NCI-H2107 treated with DMSO at 0.1 percent for 48 hours (cell line): ENCODE measurements around the gene SPP1.
"Not testable (repeated sequence)": the region's sequence is repeated elsewhere in the genome, so short reads cannot be mapped to it uniquely, and the experiment has no call there.

ENCODE experiments used
- DNase-seq: peaks from one replicate; lab custom pipeline; 2025; ENCODE audit not compliant: unreplicated experiment; lab: John Stamatoyannopoulos, UW

Gene SPP1

GRCh38 chr4:87975466-87975865 lies at the start of gene SPP1:
SPP1 (plus strand) TSS chr4:87975714; CDS start chr4:87976896, 1,182 bp downstream.
- DNase-seq = peak; percentile 53

GRCh38 chr4:87926554-87927098 lies 48.9 kb upstream of the SPP1 start:
- no peak for DNase-seq

- DNase-seq = no peak
Observed at GRCh38 chr4:87930629-87931028, 44.9 kb upstream of the SPP1 start.

GRCh38 chr4:87931932-87932331 lies 43.6 kb upstream of the SPP1 start:
- no peak for DNase-seq

GRCh38 chr4:87932718-87933141 lies 42.8 kb upstream of the SPP1 start:
- DNase-seq = no peak

- DNase-seq = no peak
Observed at GRCh38 chr4:87933337-87933736, 42.2 kb upstream of the SPP1 start.

- no peak for DNase-seq
Observed at GRCh38 chr4:87934157-87934704, 41.3 kb upstream of the SPP1 start.

GRCh38 chr4:87934973-87935372 lies 40.5 kb upstream of the SPP1 start:
- DNase-seq = no peak

GRCh38 chr4:87935954-87936353 lies 39.6 kb upstream of the SPP1 start:
- not testable (repeated sequence) for DNase-seq

- no peak for DNase-seq
Observed at GRCh38 chr4:87937523-87937922, 38.0 kb upstream of the SPP1 start.

GRCh38 chr4:87938746-87939145 lies 36.8 kb upstream of the SPP1 start:
- DNase-seq = no peak

GRCh38 chr4:87939978-87940690 lies 35.4 kb upstream of the SPP1 start:
- DNase-seq = no peak

GRCh38 chr4:87940809-87941208 lies 34.7 kb upstream of the SPP1 start:
- not testable (repeated sequence) for DNase-seq

- DNase-seq = no peak
Observed at GRCh38 chr4:87941537-87942392, 33.7 kb upstream of the SPP1 start.

- no peak for DNase-seq
Observed at GRCh38 chr4:87943660-87944149, 31.8 kb upstream of the SPP1 start.

- DNase-seq = no peak
Observed at GRCh38 chr4:87944967-87945366, 30.5 kb upstream of the SPP1 start.

- no peak for DNase-seq
Observed at GRCh38 chr4:87946766-87947165, 28.7 kb upstream of the SPP1 start.

GRCh38 chr4:87947381-87948160 lies 27.9 kb upstream of the SPP1 start:
- no peak for DNase-seq

- no peak for DNase-seq
Observed at GRCh38 chr4:87949961-87950360, 25.6 kb upstream of the SPP1 start.

GRCh38 chr4:87950493-87950892 lies 25.0 kb upstream of the SPP1 start:
- DNase-seq = no peak
